ENCODE measurements around the gene ADPRHL1.
A peak's percentile ranks its signal among the peaks of the same experiment; 100 is the strongest.

ADPRHL1 gene

GRCh38 chr13:113447596-113447995, 5.7 kb downstream of the ADPRHL1 start:
- DNase-seq (ENCODE audit: low spot score) = no peak
- no peak for TF ChIP-seq CTCF (IDR thresholded peaks at IDR 0.05; ENCODE audit: extremely low read depth, missing control alignments)

GRCh38 chr13:113446488-113446854, 6.8 kb downstream of the ADPRHL1 start:
- no peak for DNase-seq (ENCODE audit: low spot score)
- no peak for TF ChIP-seq CTCF (IDR thresholded peaks at IDR 0.05; ENCODE audit: extremely low read depth, missing control alignments)

GRCh38 chr13:113445791-113446487, 7.3 kb downstream of the ADPRHL1 start:
- DNase-seq (ENCODE audit: low spot score) = peak; percentile 55
- TF ChIP-seq CTCF (IDR thresholded peaks at IDR 0.05; ENCODE audit: extremely low read depth, missing control alignments) = no peak

GRCh38 chr13:113443991-113444390, 9.3 kb downstream of the ADPRHL1 start:
- no peak for DNase-seq (ENCODE audit: low spot score)
- TF ChIP-seq CTCF (IDR thresholded peaks at IDR 0.05; ENCODE audit: extremely low read depth, missing control alignments) = no peak

- DNase-seq (ENCODE audit: low spot score) = no peak
- no peak for TF ChIP-seq CTCF (IDR thresholded peaks at IDR 0.05; ENCODE audit: extremely low read depth, missing control alignments)
These were observed 10.3 kb downstream of the ADPRHL1 start for GRCh38 chr13:113442985-113443362.

GRCh38 chr13:113442354-113442984, 10.8 kb downstream of the ADPRHL1 start:
- no peak for DNase-seq (ENCODE audit: low spot score)
- TF ChIP-seq CTCF (IDR thresholded peaks at IDR 0.05; ENCODE audit: extremely low read depth, missing control alignments) = no peak

GRCh38 chr13:113441661-113442060, 11.6 kb downstream of the ADPRHL1 start:
- no peak for DNase-seq (ENCODE audit: low spot score)
- no peak for TF ChIP-seq CTCF (IDR thresholded peaks at IDR 0.05; ENCODE audit: extremely low read depth, missing control alignments)
